Karpas-422 (cell line): ENCODE results near the gene TAX1BP3. TPM values are rescaled to one million over a fixed set of nuclear protein-coding genes. Genes with fewer than 3 reads are reported as not detected.
A peak's percentile ranks its signal among the peaks of the same experiment; 100 is the strongest.

Experiments used
- DNase-seq: peaks from one replicate; pipeline ENCODE4 v3.0.0-alpha.2; 2015
- H2AFZ ChIP-seq: fragments of 200-600 bp; sonication (generic); 2 replicates; pipeline ENCODE4 v1.6.1; 2014; ENCODE audit warnings: antibody characterized with exemption, low read length, mixed read lengths
- H3K27ac ChIP-seq: fragments of 200-600 bp; sonication (generic); 2 replicates; pipeline ENCODE4 v1.5.1; 2014; ENCODE audit warnings: mild to moderate bottlenecking, low read length, moderate library complexity
- H3K27me3 ChIP-seq: fragments of 200-600 bp; sonication (generic); 2 replicates; pipeline ENCODE4 v1.6.1; 2014; ENCODE audit warnings: low read length, mixed read lengths
- H3K36me3 ChIP-seq: fragments of 200-600 bp; sonication (generic); 2 replicates; pipeline ENCODE4 v1.6.1; 2014; ENCODE audit warnings: low read length, mixed read lengths; ENCODE audit not compliant: insufficient read depth
- H3K4me1 ChIP-seq: fragments of 200-600 bp; sonication (generic); 2 replicates; pipeline ENCODE4 v1.6.1; 2014; ENCODE audit warnings: mild to moderate bottlenecking, low read length, mixed read lengths
- H3K4me2 ChIP-seq: fragments of 200-600 bp; sonication (generic); 2 replicates; pipeline ENCODE4 v1.6.1; 2014; ENCODE audit warnings: low read length, low read depth, mild to moderate bottlenecking; ENCODE audit not compliant: poor library complexity, severe bottlenecking
- H3K4me3 ChIP-seq: fragments of 200-600 bp; sonication (generic); 2 replicates; pipeline ENCODE4 v1.5.1; 2014; ENCODE audit warnings: mild to moderate bottlenecking, antibody characterized with exemption, low read length, mixed read lengths
- H3K79me2 ChIP-seq: fragments of 200-600 bp; sonication (generic); 2 replicates; pipeline ENCODE4 v1.6.1; 2014; ENCODE audit warnings: mild to moderate bottlenecking, low read length, mixed read lengths
- H3K9ac ChIP-seq: fragments of 200-600 bp; sonication (generic); 2 replicates; pipeline ENCODE4 v1.6.0; 2014; ENCODE audit warnings: low read length
- H3K9me2 ChIP-seq: fragments of 200-600 bp; sonication (generic), shearing (Covaris generic); replicated peaks from 2 replicates; pipeline ENCODE4 v1.6.0; 2014; ENCODE audit warnings: mild to moderate bottlenecking, low read length, moderate library complexity; ENCODE audit not compliant: insufficient read depth
- H3K9me3 ChIP-seq: fragments of 300-700, 200-600 bp; sonication (generic); 2 replicates; pipeline ENCODE4 v1.6.1; 2014; ENCODE audit warnings: low read length, mixed read lengths
- H4K20me1 ChIP-seq: fragments of 200-600 bp; sonication (generic); 2 replicates; pipeline ENCODE4 v1.6.1; 2014; ENCODE audit warnings: mild to moderate bottlenecking, antibody characterized with exemption, low read length, low read depth; ENCODE audit not compliant: insufficient read depth
- total RNA-seq: library from RNA; depleted of rRNA; stranded (reverse); fragments of >200 nt; shearing (Covaris generic); gene quantifications from 2 replicates; pipeline ENCODE4 v1.2.3, GENCODE V29; 2014; ENCODE audit warnings: low replicate concordance

TAX1BP3 gene
- total RNA-seq, 1 experiment from 2014 or later = 31.5 TPM

- DNase-seq = no peak
- no peak overlapping the region for H3K27ac ChIP-seq
- peaks cover 13% of the 10 kb centered on the region for H3K4me1 ChIP-seq
- no peak overlapping the region for H2AFZ ChIP-seq
- no peaks in the 10 kb centered on the region for H3K79me2 ChIP-seq
- H3K27me3 ChIP-seq = no peaks in the 10 kb centered on the region
- no peaks in the 10 kb centered on the region for H3K9me2 ChIP-seq
- no peak overlapping the region for H3K4me2 ChIP-seq
- H3K36me3 ChIP-seq = 0 out of 2 replicates have a peak, but pooled peaks cover 4% of the 10 kb centered on the region
- H3K4me3 ChIP-seq = no peak overlapping the region
- no peaks in the 10 kb centered on the region for H4K20me1 ChIP-seq
- H3K9me3 ChIP-seq = no peaks in the 10 kb centered on the region
- no peak overlapping the region for H3K9ac ChIP-seq
Observed at GRCh38 chr17:3681565-3681964, 13.2 kb upstream of the TAX1BP3 start.

DNA sequence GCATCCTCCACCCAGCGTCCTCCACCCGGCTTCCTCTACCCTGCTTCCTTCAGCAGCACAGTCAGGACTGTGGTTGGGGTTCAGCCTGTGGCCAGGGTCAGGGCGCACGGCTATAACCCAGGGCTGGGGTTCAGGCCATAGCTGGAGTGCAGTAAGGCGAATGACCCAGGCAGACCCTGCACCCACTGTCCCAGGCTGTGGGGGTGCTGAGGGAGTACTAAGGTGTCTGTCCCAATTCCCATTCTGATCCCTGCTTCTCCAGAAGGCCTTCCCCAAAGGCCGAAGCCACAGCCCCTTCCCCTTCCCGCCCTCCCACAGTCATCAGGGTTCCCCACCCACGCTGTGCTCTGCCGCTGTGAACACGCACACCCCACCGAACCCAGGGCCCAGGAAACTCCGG is 12.7 kb upstream of the TAX1BP3 start:
- no peak overlapping the region for H2AFZ ChIP-seq
- 0 out of 2 replicates have a peak, but pooled peaks cover 4% of the 10 kb centered on the region for H3K36me3 ChIP-seq
- no peak overlapping the region for H3K4me2 ChIP-seq
- H3K9me3 ChIP-seq = no peaks in the 10 kb centered on the region
- no peak overlapping the region for H3K4me3 ChIP-seq
- H3K9ac ChIP-seq = no peak overlapping the region
- H3K79me2 ChIP-seq = no peaks in the 10 kb centered on the region
- no peak for DNase-seq
- H3K9me2 ChIP-seq = no peaks in the 10 kb centered on the region
- no peak overlapping the region for H3K27ac ChIP-seq
- H3K4me1 ChIP-seq = peaks cover 13% of the 10 kb centered on the region
- H4K20me1 ChIP-seq = no peaks in the 10 kb centered on the region
- no peaks in the 10 kb centered on the region for H3K27me3 ChIP-seq

GRCh38 chr17:3679531-3680126 is 11.3 kb upstream of the TAX1BP3 start:
- H3K9me2 ChIP-seq = no peaks in the 10 kb centered on the region
- H3K79me2 ChIP-seq = no peaks in the 10 kb centered on the region
- H4K20me1 ChIP-seq = no peaks in the 10 kb centered on the region
- no peak overlapping the region for H3K9ac ChIP-seq
- H3K27me3 ChIP-seq = no peaks in the 10 kb centered on the region
- peaks cover 8% of the 10 kb centered on the region for H3K4me1 ChIP-seq
- no peak overlapping the region for H3K4me3 ChIP-seq
- no peak overlapping the region for H3K27ac ChIP-seq
- DNase-seq = no peak
- no peak overlapping the region for H2AFZ ChIP-seq
- no peak overlapping the region for H3K4me2 ChIP-seq
- no peaks in the 10 kb centered on the region for H3K9me3 ChIP-seq
- 0 out of 2 replicates have a peak, but pooled peaks cover 4% of the 10 kb centered on the region for H3K36me3 ChIP-seq

DNA sequence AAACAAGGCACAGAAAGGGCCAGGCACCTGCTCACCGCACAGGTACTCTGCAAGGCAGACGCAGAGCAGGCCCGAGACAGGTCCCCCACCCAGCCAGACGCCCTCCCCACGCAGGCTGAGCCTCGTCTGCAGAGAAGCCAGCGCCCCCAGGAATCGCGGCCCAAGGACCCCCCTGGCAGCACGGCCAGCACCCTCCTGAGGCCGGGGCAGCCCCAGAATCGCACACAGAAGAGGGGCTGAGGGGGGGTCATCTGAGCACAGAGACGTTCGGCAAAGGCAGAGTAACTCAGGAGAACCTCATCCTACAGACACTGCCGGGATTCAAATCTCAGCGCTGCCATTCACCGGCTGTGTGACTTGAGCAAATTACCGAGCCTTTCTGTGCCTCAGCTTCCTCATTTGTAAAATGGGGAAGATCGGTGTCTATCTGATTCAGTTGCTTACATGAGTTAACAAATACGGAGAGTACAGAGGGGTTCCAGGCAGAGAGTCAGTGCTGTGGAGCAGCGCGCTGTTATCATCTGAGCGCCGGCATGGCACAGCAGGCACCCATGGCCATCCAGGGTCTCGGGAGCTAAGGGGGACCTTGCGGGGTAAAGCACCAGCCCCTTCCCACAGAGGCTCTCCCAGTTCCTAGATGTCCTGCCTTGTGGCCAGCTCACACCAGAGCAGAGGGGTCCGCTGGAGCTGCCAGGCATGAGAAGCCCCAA is 10.6 kb upstream of the TAX1BP3 start:
- DNase-seq = no peak
- Histone ChIP-seq H3K9me3 (no peaks in the 10 kb centered on the region), H3K9ac (no peak overlapping the region), H3K27me3 (no peaks in the 10 kb centered on the region), H3K27ac (no peak overlapping the region), H3K36me3 (0 out of 2 replicates have a peak, but pooled peaks cover 4% of the 10 kb centered on the region), H3K79me2 (no peaks in the 10 kb centered on the region), H3K4me2 (no peak overlapping the region), H2AFZ (no peak overlapping the region), H3K4me1 (peaks cover 8% of the 10 kb centered on the region), H3K9me2 (no peaks in the 10 kb centered on the region), H4K20me1 (no peaks in the 10 kb centered on the region), H3K4me3 (no peak overlapping the region)

GRCh38 chr17:3678095-3678820 is 9.9 kb upstream of the TAX1BP3 start:
- no peaks in the 10 kb centered on the region for H3K27me3 ChIP-seq
- 0 out of 2 replicates have a peak, but pooled peaks cover 4% of the 10 kb centered on the region for H3K36me3 ChIP-seq
- H3K4me2 ChIP-seq = no peak overlapping the region
- no peak overlapping the region for H3K9ac ChIP-seq
- H2AFZ ChIP-seq = no peak overlapping the region
- no peaks in the 10 kb centered on the region for H3K79me2 ChIP-seq
- peaks cover 3% of the 10 kb centered on the region for H3K4me1 ChIP-seq
- DNase-seq = no peak
- no peaks in the 10 kb centered on the region for H4K20me1 ChIP-seq
- H3K27ac ChIP-seq = no peak overlapping the region
- no peaks in the 10 kb centered on the region for H3K9me2 ChIP-seq
- no peaks in the 10 kb centered on the region for H3K9me3 ChIP-seq
- H3K4me3 ChIP-seq = no peak overlapping the region

DNA sequence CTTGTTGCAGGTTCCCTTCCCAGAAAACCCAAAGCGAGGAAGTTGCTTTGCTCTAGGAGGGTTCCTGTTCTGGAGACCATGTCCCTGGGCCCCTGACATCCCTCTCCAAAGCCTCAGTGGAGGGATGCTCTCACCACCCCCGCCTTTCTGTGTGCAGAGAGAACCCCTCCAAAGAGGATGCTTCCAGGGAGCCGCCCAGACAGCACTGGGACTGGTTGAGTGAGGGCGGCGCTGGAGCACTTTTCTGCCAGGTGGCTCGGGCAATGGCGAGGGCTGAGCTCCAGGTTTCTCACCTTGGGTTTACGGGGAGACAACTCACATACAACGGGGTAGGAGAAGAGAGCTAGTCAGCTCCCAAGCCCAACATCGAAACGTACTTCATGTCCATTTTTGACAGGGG is 7.5 kb upstream of the TAX1BP3 start:
- no peak overlapping the region for H3K4me3 ChIP-seq
- H2AFZ ChIP-seq = no peak overlapping the region
- H3K9me3 ChIP-seq = no peaks in the 10 kb centered on the region
- H3K9ac ChIP-seq = no peak overlapping the region
- peaks cover 7% of the 10 kb centered on the region; the same call in 1 of the 2 replicates for H3K36me3 ChIP-seq
- H3K27ac ChIP-seq = no peak overlapping the region
- no peak overlapping the region for H3K4me2 ChIP-seq
- no peaks in the 10 kb centered on the region for H3K27me3 ChIP-seq
- H3K4me1 ChIP-seq = no peaks in the 10 kb centered on the region
- no peak for DNase-seq
- peaks cover 6% of the 10 kb centered on the region; the same call in 1 of the 2 replicates for H3K79me2 ChIP-seq
- no peaks in the 10 kb centered on the region for H4K20me1 ChIP-seq
- H3K9me2 ChIP-seq = no peaks in the 10 kb centered on the region

DNA sequence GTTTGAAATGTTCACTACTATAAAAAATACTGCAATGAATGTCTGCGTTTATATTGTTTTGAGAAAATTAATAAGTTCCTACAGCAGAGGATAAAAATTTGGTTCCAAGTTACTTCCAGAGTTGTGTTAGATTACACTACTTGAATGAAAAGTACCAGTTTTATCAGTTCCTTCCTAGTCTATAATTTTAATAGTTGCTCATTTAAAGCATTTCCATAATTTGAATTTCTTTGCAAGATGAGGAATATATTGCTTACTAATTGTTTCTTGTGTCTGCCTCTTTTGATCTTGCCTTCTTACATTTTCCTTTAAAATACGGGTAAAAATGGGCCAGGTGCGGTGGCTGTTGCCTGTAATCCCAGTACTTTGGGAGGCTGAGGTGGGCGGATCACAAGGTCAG is 4.2 kb upstream of the TAX1BP3 start:
- no peaks in the 10 kb centered on the region for H3K27me3 ChIP-seq
- no peaks in the 10 kb centered on the region for H3K9me3 ChIP-seq
- H3K27ac ChIP-seq = no peak overlapping the region
- peaks cover 34% of the 10 kb centered on the region for H3K79me2 ChIP-seq
- H3K4me1 ChIP-seq = peaks cover 17% of the 10 kb centered on the region
- no peaks in the 10 kb centered on the region; the same call in 1 of the 2 replicates for H4K20me1 ChIP-seq
- no peak overlapping the region for H3K4me2 ChIP-seq
- H2AFZ ChIP-seq = no peak overlapping the region
- DNase-seq = no peak
- no peaks in the 10 kb centered on the region for H3K9me2 ChIP-seq
- H3K9ac ChIP-seq = no peak overlapping the region
- H3K4me3 ChIP-seq = no peak overlapping the region
- H3K36me3 ChIP-seq = peaks cover 7% of the 10 kb centered on the region; the same call in 1 of the 2 replicates

GRCh38 chr17:3669548-3669947 is 1.2 kb upstream of the TAX1BP3 start:
- H4K20me1 ChIP-seq = no peaks in the 10 kb centered on the region; the same call in 1 of the 2 replicates
- peaks cover 37% of the 10 kb centered on the region for H3K79me2 ChIP-seq
- H3K27me3 ChIP-seq = no peaks in the 10 kb centered on the region
- peak overlapping the region; percentile 97 for H3K4me3 ChIP-seq
- H3K4me2 ChIP-seq = peak overlapping the region; percentile 97
- no peak overlapping the region for H2AFZ ChIP-seq
- no peaks in the 10 kb centered on the region for H3K9me3 ChIP-seq
- H3K36me3 ChIP-seq = peaks cover 7% of the 10 kb centered on the region; the same call in 1 of the 2 replicates
- peak; percentile 57 for DNase-seq
- H3K9me2 ChIP-seq = no peaks in the 10 kb centered on the region
- H3K9ac ChIP-seq = peak overlapping the region; percentile 96
- peak overlapping the region; percentile 60 for H3K27ac ChIP-seq
- peaks cover 22% of the 10 kb centered on the region for H3K4me1 ChIP-seq
